CD14-positive monocyte (primary cell): ENCODE measurements around the gene DISP2. TPM values are rescaled to one million over a fixed set of nuclear protein-coding genes. Genes with fewer than 3 reads are reported as not detected.

Experiments
- DNase-seq, 3 donors: peaks; one replicate each; pipeline ENCODE4 v3.0.0-alpha.2; 2011 to 2022
- H2AFZ ChIP-seq: 2 replicates; pipeline ENCODE4 v1.6.0; 2012; ENCODE audit warnings: mild to moderate bottlenecking, low read depth, low read length, inconsistent platforms; ENCODE audit not compliant: insufficient read depth, poor library complexity, severe bottlenecking
- H3K27ac ChIP-seq, 2 donors: 1 replicate in 1 of 2; 2 replicates in 1 of 2; pipeline ENCODE4 v1.5.1; 2012 to 2013; ENCODE audit warnings: low read length in 2 of 2, control low read depth in 1 of 2, inconsistent platforms in 1 of 2, low read depth in 1 of 2, mild to moderate bottlenecking in 1 of 2
- H3K27me3 ChIP-seq, 2 donors: one replicate each; pipeline versions ENCODE4 v1.6.0 to v1.6.1; 2011 to 2013; ENCODE audit warnings: low read length in 2 of 2; ENCODE audit not compliant: control insufficient read depth in 2 of 2, insufficient read depth in 2 of 2
- H3K36me3 ChIP-seq, 2 donors: replicated peaks in 1 of 2; 1 replicate in 1 of 2; 2 replicates in 1 of 2; pipeline versions ENCODE4 v1.5.1 to v1.6.1; 2012 to 2013; ENCODE audit warnings: low read length in 2 of 2, control low read depth in 1 of 2, inconsistent platforms in 1 of 2, mild to moderate bottlenecking in 1 of 2; ENCODE audit not compliant: insufficient read depth in 2 of 2, control insufficient read depth in 1 of 2
- H3K4me1 ChIP-seq, 2 donors: 1 replicate in 1 of 2; 2 replicates in 1 of 2; pipeline versions ENCODE4 v1.5.1 to v1.6.1; 2012 to 2013; ENCODE audit warnings: low read length in 2 of 2, control low read depth in 1 of 2, inconsistent platforms in 1 of 2, mild to moderate bottlenecking in 1 of 2, moderate library complexity in 1 of 2; ENCODE audit not compliant: insufficient read depth in 2 of 2, control insufficient read depth in 1 of 2
- H3K4me2 ChIP-seq: replicated peaks from 2 replicates; pipeline ENCODE3; 2012; ENCODE audit warnings: low read length, moderate library complexity, mild to moderate bottlenecking; ENCODE audit not compliant: poor library complexity, severe bottlenecking; ENCODE audit errors: extremely low read depth
- H3K4me3 ChIP-seq, 3 experiments: fragments of 200-600 bp in 1 of 3; sonication (generic) in 1 of 3; replicated peaks in 1 of 3; 1 replicate in 2 of 3; 2 replicates in 1 of 3; pipeline ENCODE4 v1.5.1; 2011 to 2013; ENCODE audit warnings: low read length in 3 of 3, mild to moderate bottlenecking in 3 of 3, control low read depth in 2 of 3, low read depth in 2 of 3, inconsistent platforms in 1 of 3, moderate library complexity in 1 of 3
- H3K79me2 ChIP-seq: 2 replicates; pipeline ENCODE4 v1.6.0; 2012; ENCODE audit warnings: mild to moderate bottlenecking, control low read depth, inconsistent platforms, low read length, moderate library complexity; ENCODE audit not compliant: insufficient read depth
- H3K9ac ChIP-seq: 2 replicates; pipeline ENCODE4 v1.6.0; 2017; ENCODE audit warnings: low read length, mild to moderate bottlenecking; ENCODE audit not compliant: insufficient read depth, poor library complexity, severe bottlenecking
- H3K9me3 ChIP-seq, 2 donors: replicated peaks in 1 of 2; 1 replicate in 1 of 2; 2 replicates in 1 of 2; pipeline versions ENCODE4 v1.5.1 to v1.6.1; 2012 to 2013; ENCODE audit warnings: low read length in 2 of 2, control low read depth in 1 of 2; ENCODE audit not compliant: control insufficient read depth in 1 of 2, insufficient read depth in 1 of 2
- H4K20me1 ChIP-seq: 2 replicates; pipeline ENCODE4 v1.6.0; 2012; ENCODE audit warnings: mild to moderate bottlenecking, low read length, control low read depth, moderate library complexity; ENCODE audit not compliant: insufficient read depth
- H3K27ac Mint-ChIP-seq, 7 donors: one replicate each; pipeline ENCODE4 v1.8.0; 2020; ENCODE audit warnings: mild to moderate bottlenecking in 7 of 7, mixed read lengths in 7 of 7, moderate library complexity in 6 of 7, inconsistent platforms in 2 of 7
- H3K27me3 Mint-ChIP-seq, 3 donors: one replicate each; pipeline ENCODE4 v1.8.0; 2021 to 2022; ENCODE audit warnings: low read depth in 3 of 3, mild to moderate bottlenecking in 3 of 3, mixed read lengths in 3 of 3, moderate library complexity in 3 of 3, inconsistent platforms in 1 of 3
- H3K36me3 Mint-ChIP-seq, 2 donors: one replicate each; pipeline ENCODE4 v1.8.0; 2020; ENCODE audit warnings: mixed read lengths in 2 of 2, inconsistent platforms in 1 of 2, mild to moderate bottlenecking in 1 of 2
- H3K4me1 Mint-ChIP-seq: one replicate; pipeline ENCODE4 v1.8.0; 2020; ENCODE audit warnings: mild to moderate bottlenecking, mixed read lengths
- H3K4me3 Mint-ChIP-seq, 2 donors: one replicate each; pipeline ENCODE4 v1.8.0; 2020; ENCODE audit warnings: mild to moderate bottlenecking in 2 of 2, mixed read lengths in 2 of 2, moderate library complexity in 1 of 2
- H3K9me3 Mint-ChIP-seq, 7 donors: one replicate each; pipeline ENCODE4 v1.8.0; 2020 to 2022; ENCODE audit warnings: mixed read lengths in 7 of 7, mild to moderate bottlenecking in 6 of 7, moderate library complexity in 6 of 7, inconsistent platforms in 2 of 7
- WGBS: methylation state at CpG from one replicate; pipeline ENCODE4 v1.1.5; 2013; ENCODE audit warnings: missing lambda C conversion rate; ENCODE audit not compliant: insufficient coverage; 5-methylcytosine and 5-hydroxymethylcytosine counted together
- intact Hi-C, 2 donors: fragments of 100-400 bp; cut with micrococcal nuclease; formaldehyde crosslinking; loops; one replicate each; pipeline versions ENCODE4 v1.15.0 to v1.15.1; 2023
- polyA plus RNA-seq, 3 donors: library from polyadenylated mRNA; depleted of rRNA in 1 of 3; unstranded in 2 of 3; stranded (reverse) in 1 of 3; fragments of 300-500 nt in 2 of 3; fragments of >200 nt in 1 of 3; fragmentation: Illumina TruSeq in 2 of 3; gene quantifications; 1 replicate in 2 of 3; 2 replicates in 1 of 3; pipeline ENCODE4 v1.2.3, GENCODE V29; 2012 to 2021
- TF ChIP-seq, protein P1 (sequence below): fragments of 200-600 bp; IDR thresholded peaks from one replicate; pipeline ENCODE4 v1.8.0; 2022; ENCODE audit warnings: antibody characterized with exemption, mild to moderate bottlenecking

DISP2 gene
- polyA plus RNA-seq, 3 donors: 0.01 TPM; not detected in 1

DNA sequence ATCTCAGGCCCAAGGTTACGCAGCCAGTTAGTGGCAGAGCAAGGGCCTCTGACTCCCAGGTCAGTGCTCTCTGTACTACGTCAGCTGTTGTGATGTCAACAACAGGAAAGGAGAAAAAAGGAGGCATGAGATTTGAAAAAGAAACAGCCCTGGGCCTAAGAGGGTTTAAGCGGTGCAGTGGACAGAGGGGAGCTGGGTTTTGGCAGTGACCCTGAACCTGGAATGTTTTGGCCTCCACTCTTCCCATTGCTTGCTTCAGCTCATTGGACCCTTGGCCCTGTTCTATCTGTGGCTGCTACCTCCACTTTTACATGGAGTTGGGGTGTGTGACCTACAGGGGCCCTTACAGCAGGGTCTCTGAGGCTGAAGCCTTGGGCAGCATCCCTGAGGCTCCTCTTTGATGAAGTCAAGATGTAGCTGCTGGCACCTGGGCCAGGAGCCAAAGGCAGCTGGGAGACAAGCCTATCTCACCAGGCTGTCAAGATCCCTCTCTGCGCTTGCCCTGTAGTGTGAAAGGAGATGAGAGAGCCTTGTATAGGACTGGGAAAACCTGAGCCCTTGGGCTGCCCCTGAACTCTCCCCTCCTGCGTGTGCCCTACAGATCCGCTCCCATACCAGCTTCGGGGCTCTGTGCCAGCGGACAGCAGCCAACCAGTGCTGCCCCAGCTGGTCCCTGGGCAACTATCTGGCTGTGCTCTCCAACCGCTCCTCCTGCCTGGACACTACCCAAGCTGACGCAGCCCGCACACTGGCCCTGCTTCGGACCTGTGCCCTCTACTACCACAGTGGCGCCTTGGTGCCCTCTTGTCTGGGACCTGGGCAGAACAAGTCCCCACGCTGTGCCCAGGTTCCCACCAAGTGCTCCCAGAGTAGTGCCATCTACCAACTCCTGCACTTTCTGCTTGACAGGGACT lies 8.7 kb downstream of the DISP2 start:
- 96% methylated on average over 12 of the region's 14 CpGs for WGBS
- Histone ChIP-seq H4K20me1 (peaks cover 3% of the 10 kb centered on the region), H3K4me1 (peaks cover 16 to 25% of the 10 kb centered on the region in 2 donors), H3K4me2 (peak overlapping the region; percentile 97), H3K4me3 (peak overlapping the region in 1 of 3 experiments; percentile 78), H3K9me3 (no peaks in the 10 kb centered on the region), H3K27ac (no peak overlapping the region), H2AFZ (peak overlapping the region; percentile 94), H3K36me3 (peaks cover 0 to 3% of the 10 kb centered on the region in 2 donors), H3K27me3 (no peaks in the 10 kb centered on the region), H3K9ac (no peak overlapping the region), H3K79me2 (no peaks in the 10 kb centered on the region)
- peaks cover 20% of the 10 kb centered on the region for H3K4me1 Mint-ChIP-seq
- H3K36me3 Mint-ChIP-seq: peaks cover 13 to 14% of the 10 kb centered on the region in 2 donors
- H3K27ac Mint-ChIP-seq: peak overlapping the region in 2 of 7 donors; percentile 37 to 83
- TF ChIP-seq, protein P1, sequence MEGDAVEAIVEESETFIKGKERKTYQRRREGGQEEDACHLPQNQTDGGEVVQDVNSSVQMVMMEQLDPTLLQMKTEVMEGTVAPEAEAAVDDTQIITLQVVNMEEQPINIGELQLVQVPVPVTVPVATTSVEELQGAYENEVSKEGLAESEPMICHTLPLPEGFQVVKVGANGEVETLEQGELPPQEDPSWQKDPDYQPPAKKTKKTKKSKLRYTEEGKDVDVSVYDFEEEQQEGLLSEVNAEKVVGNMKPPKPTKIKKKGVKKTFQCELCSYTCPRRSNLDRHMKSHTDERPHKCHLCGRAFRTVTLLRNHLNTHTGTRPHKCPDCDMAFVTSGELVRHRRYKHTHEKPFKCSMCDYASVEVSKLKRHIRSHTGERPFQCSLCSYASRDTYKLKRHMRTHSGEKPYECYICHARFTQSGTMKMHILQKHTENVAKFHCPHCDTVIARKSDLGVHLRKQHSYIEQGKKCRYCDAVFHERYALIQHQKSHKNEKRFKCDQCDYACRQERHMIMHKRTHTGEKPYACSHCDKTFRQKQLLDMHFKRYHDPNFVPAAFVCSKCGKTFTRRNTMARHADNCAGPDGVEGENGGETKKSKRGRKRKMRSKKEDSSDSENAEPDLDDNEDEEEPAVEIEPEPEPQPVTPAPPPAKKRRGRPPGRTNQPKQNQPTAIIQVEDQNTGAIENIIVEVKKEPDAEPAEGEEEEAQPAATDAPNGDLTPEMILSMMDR: no peak
- no peaks in the 10 kb centered on the region for H3K9me3 Mint-ChIP-seq
- intact Hi-C loops: loop anchor here (5.0 kb wide), 2 partner anchors 41 to 56 kb away; partner anchors contain the start of gene IVD (in 1 of the 2)
- DNase-seq: no peak
- peak overlapping the region; percentile 76 to 91 for H3K4me3 Mint-ChIP-seq
- H3K27me3 Mint-ChIP-seq: peaks cover 2 to 9% (median 6%) of the 10 kb centered on the region in 3 donors

DNA sequence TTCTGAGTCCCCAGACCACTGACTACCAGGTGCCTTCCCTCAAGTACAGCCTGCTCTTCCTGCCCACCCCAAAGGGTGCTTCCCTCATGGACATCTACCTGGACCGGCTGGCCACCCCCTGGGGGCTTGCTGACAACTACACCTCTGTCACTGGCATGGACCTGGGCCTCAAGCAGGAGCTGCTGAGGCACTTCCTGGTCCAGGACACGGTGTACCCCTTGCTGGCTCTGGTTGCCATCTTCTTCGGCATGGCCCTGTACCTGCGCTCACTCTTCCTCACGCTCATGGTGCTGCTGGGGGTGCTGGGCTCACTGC lies 9.3 kb downstream of the DISP2 start:
- H3K27ac Mint-ChIP-seq: peak overlapping the region in 3 of 7 donors; percentile 4 to 83 (median 58)
- H3K9me3 Mint-ChIP-seq: no peaks in the 10 kb centered on the region
- H3K4me3 Mint-ChIP-seq: peak overlapping the region; percentile 76 to 91
- intact Hi-C loops: loop anchor here (5.0 kb wide), 2 partner anchors 40 to 55 kb away; partner anchors contain the start of gene IVD (in 1 of the 2)
- peaks cover 11% of the 10 kb centered on the region in 2 donors for H3K36me3 Mint-ChIP-seq
- Histone ChIP-seq H3K9ac (peak overlapping the region; percentile 53), H3K4me3 (peak overlapping the region; percentile 41 to 78 (median 62)), H3K9me3 (no peaks in the 10 kb centered on the region), H3K27ac (no peak overlapping the region), H3K4me1 (peaks cover 16 to 25% of the 10 kb centered on the region in 2 donors), H3K36me3 (peaks cover 0 to 3% of the 10 kb centered on the region in 2 donors), H2AFZ (peak overlapping the region; percentile 94), H4K20me1 (peaks cover 3% of the 10 kb centered on the region), H3K79me2 (no peaks in the 10 kb centered on the region), H3K27me3 (no peaks in the 10 kb centered on the region), H3K4me2 (peak overlapping the region; percentile 97)
- TF ChIP-seq, protein P1: no peak
- 66% methylated on average over 5 of the region's 5 CpGs for WGBS
- no peak for DNase-seq
- H3K27me3 Mint-ChIP-seq: peaks cover 2 to 12% (median 6%) of the 10 kb centered on the region in 3 donors
- peaks cover 22% of the 10 kb centered on the region for H3K4me1 Mint-ChIP-seq
